ENCODE results near the gene PIK3IP1. TPM values are rescaled to one million over a fixed set of nuclear protein-coding genes. Genes with fewer than 3 reads are reported as not detected.
"Not testable (repeated sequence)": the region's sequence is repeated elsewhere in the genome, so short reads cannot be mapped to it uniquely, and the experiment has no call there.

PIK3IP1 gene
- total RNA-seq, 1 donor from 2014 or later = 20.3 TPM

DNA sequence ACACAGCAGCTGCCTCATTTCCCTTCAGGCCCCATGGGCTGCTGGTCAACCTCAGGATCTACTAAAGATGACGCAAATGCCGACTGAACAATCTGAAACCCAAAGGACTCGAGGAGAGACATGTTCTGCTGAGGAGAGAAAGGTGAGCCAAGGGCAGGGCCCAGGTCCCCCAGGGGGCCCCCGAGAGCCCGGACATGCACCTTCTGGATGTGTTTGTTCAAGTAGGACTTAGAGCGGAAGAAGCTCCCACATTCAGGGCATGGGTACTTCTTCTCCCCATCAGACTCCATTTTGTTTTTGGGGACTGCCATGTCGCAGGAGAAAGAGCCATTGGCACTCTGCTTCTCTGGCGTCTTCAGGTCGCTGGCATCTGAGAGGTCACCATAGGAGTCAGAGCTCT is 34.6 kb upstream of the PIK3IP1 start:
- Mint-ChIP-seq H3K27ac (peak overlapping the region; percentile 30), H3K36me3 (ENCODE audit: low read depth) (peaks cover 86% of the 10 kb centered on the region), H3K4me3 (no peak overlapping the region), H3K27me3 (no peaks in the 10 kb centered on the region), H3K4me1 (peaks cover 3% of the 10 kb centered on the region), H3K9me3 (no peaks in the 10 kb centered on the region)
- POLR2A ChIA-PET = no interaction called here
- CTCF ChIA-PET = no interaction called here
- TF ChIP-seq CTCF (IDR thresholded peaks at IDR 0.05) = no peak
- ATAC-seq (ENCODE audit: low read depth) (no peak), DNase-seq (no peak)
- intact Hi-C loops (cut with micrococcal nuclease) = no loop called here

- ChIA-PET POLR2A (interaction anchor here (0.5 to 2.1 kb wide), 7 partner anchors 11 to 237 kb away, joined by 3 to 11 read pairs (median 5); partner anchors contain the start of gene PATZ1), CTCF (interaction anchor here (1.3 kb wide), 1 partner anchor 10 kb away, joined by 7 read pairs; no protein-coding TSS in a partner anchor)
- no peak overlapping the region for H3K4me3 Mint-ChIP-seq
- H3K27ac Mint-ChIP-seq = no peak overlapping the region
- no peaks in the 10 kb centered on the region for H3K27me3 Mint-ChIP-seq
- no peak for DNase-seq
- peaks cover 3% of the 10 kb centered on the region for H3K4me1 Mint-ChIP-seq
- H3K9me3 Mint-ChIP-seq = no peaks in the 10 kb centered on the region
- no peak for TF ChIP-seq CTCF (IDR thresholded peaks at IDR 0.05)
- intact Hi-C loops (cut with micrococcal nuclease) = no loop called here
- peaks cover 62% of the 10 kb centered on the region for H3K36me3 Mint-ChIP-seq (ENCODE audit: low read depth)
- no peak for ATAC-seq (ENCODE audit: low read depth)
Measured at GRCh38 chr22:31323578-31324550, 31.6 kb upstream of the PIK3IP1 start.

GRCh38 chr22:31321421-31321820 is 29.1 kb upstream of the PIK3IP1 start:
- CTCF ChIA-PET = no interaction called here
- ATAC-seq (ENCODE audit: low read depth) (no peak), DNase-seq (no peak)
- POLR2A ChIA-PET = no interaction called here
- Mint-ChIP-seq H3K4me1 (peaks cover 3% of the 10 kb centered on the region), H3K9me3 (no peaks in the 10 kb centered on the region), H3K4me3 (no peak overlapping the region), H3K36me3 (ENCODE audit: low read depth) (peaks cover 37% of the 10 kb centered on the region), H3K27me3 (no peaks in the 10 kb centered on the region), H3K27ac (no peak overlapping the region)
- TF ChIP-seq CTCF (IDR thresholded peaks at IDR 0.05) = no peak
- intact Hi-C loops (cut with micrococcal nuclease) = no loop called here

DNA sequence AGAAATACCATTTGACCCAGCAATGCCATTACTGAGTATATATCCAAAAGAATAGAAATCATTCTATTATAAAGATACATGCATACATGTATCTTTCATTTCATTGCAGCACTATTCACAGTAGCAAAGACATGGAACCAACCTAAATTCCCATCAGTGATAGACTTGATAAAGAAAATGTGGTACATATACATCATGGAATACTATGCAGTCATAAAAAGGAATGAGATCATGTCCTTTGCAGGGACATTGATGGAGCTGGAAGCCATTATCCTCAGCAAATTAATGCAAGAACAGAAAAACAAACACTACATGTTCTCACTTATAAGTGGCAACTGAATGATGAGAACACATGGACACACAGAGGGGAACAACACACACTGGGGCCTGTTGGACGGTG is 21.9 kb upstream of the PIK3IP1 start:
- not testable (repeated sequence) for H3K36me3 Mint-ChIP-seq (ENCODE audit: low read depth)
- intact Hi-C loops (cut with micrococcal nuclease) = loop anchor here (5.0 kb wide), 1 partner anchor 42 kb away; no protein-coding TSS in a partner anchor
- POLR2A ChIA-PET = interaction anchor here (0.6 to 1.6 kb wide), 3 partner anchors 24 to 54 kb away, joined by 3 to 10 read pairs (median 9); partner anchors contain the start of gene PATZ1

DNA sequence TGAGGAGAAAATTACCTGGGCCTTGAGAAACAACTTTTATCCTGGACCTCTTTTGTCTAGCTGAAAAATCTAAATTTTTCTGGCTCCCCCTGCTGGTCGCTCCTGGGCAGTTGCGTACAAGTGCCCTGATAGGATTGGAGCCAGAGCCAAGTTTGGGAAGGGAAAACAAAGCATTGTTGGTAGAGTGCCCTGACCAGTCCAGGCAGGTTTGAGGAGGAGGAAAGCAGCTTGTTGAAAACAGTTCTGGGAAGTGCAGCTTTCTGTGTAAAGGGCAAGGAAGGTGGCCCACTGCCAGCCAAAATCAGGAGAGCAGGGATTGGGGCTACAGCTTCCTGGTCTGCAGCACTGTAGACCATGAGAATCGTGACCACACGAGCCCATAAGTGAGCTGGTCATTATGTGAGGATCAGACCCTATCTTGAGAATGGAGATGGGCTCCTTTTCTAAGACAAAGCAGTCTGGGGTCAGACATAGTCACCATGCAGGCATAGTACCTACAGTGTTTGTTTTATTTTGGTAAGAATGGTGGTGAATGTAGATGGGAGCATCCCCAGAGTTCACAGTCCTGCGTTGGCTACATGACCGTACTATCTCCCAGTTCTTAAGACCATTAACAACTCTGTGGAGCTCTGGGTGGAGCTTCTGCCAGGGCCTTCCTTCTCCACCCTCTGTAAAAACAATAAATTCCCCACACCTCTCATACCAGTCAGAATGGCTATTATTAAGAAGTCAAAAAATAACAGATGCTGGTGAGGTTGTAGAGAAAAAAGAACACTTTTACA is 21.3 kb upstream of the PIK3IP1 start:
- peak; percentile 54 for ATAC-seq (ENCODE audit: low read depth)
- Mint-ChIP-seq H3K4me1 (peaks cover 7% of the 10 kb centered on the region), H3K27ac (no peak overlapping the region), H3K9me3 (peaks cover 3% of the 10 kb centered on the region), H3K27me3 (no peaks in the 10 kb centered on the region), H3K4me3 (no peak overlapping the region), H3K36me3 (ENCODE audit: low read depth) (peaks cover 9% of the 10 kb centered on the region)
- TF ChIP-seq CTCF (IDR thresholded peaks at IDR 0.05) = no peak
- CTCF ChIA-PET = interaction anchor here (0.7 to 6.2 kb wide), 16 partner anchors 9 to 390 kb away, joined by 3 to 44 read pairs (median 6); partner anchors contain the start of genes LIMK2 and PIK3IP1
- peak; percentile 39 for DNase-seq
- POLR2A ChIA-PET = interaction anchor here (0.6 to 1.6 kb wide), 9 partner anchors 10 to 206 kb away, joined by 3 to 10 read pairs (median 3); partner anchors contain the start of genes DRG1, LIMK2, PATZ1 and PIK3IP1
- intact Hi-C loops (cut with micrococcal nuclease) = loop anchor here (1.0 to 5.0 kb wide), 4 partner anchors 21 to 206 kb away; partner anchors contain the start of genes LIMK2, PIK3IP1 and SELENOM

More for the DNA sequence above, 21.9 kb upstream of the PIK3IP1 start:
- H3K27ac Mint-ChIP-seq; ATAC-seq (ENCODE audit: low read depth); H3K4me3 Mint-ChIP-seq; H3K27me3 Mint-ChIP-seq; H3K4me1 Mint-ChIP-seq; DNase-seq; H3K9me3 Mint-ChIP-seq: not testable (repeated sequence)
- CTCF ChIA-PET = interaction anchor here (1.6 to 6.2 kb wide), 7 partner anchors 9 to 102 kb away, joined by 7 to 44 read pairs (median 23); partner anchors contain the start of genes LIMK2 and PIK3IP1

Measured in activated B cell treated with CpG ODN at 0.5 μM for 24 hours (primary cell).